ENCODE data around the gene RTL9. TPM values are rescaled to one million over a fixed set of nuclear protein-coding genes. Genes with fewer than 3 reads are reported as not detected.

The RTL9 gene
- total RNA-seq, 1 donor from 2014 or later: not detected

GRCh38 chrX:110346681-110347080, 12.0 kb upstream of the RTL9 start:
- peak; percentile 21 for TF ChIP-seq CTCF (conservative IDR thresholded peaks at IDR 0.05; ENCODE audit: low read depth, low read length)
- DNase-seq (ENCODE audit: low read depth): no peak
- H3K4me3 ChIP-seq (ENCODE audit: low read depth, low read length): no peak overlapping the region

GRCh38 chrX:110359273-110359672, 625 bp downstream of the RTL9 start:
- no peak overlapping the region for H3K4me3 ChIP-seq (ENCODE audit: low read depth, low read length)
- no peak for TF ChIP-seq CTCF (conservative IDR thresholded peaks at IDR 0.05; ENCODE audit: low read depth, low read length)
- DNase-seq (ENCODE audit: low read depth): no peak

- no peak overlapping the region for H3K4me3 ChIP-seq (ENCODE audit: low read depth, low read length)
- DNase-seq (ENCODE audit: low read depth): no peak
- TF ChIP-seq CTCF (conservative IDR thresholded peaks at IDR 0.05; ENCODE audit: low read depth, low read length): no peak
Observed at GRCh38 chrX:110363244-110363643, 4.6 kb downstream of the RTL9 start.

GRCh38 chrX:110373310-110373709, 14.7 kb downstream of the RTL9 start:
- H3K4me3 ChIP-seq (ENCODE audit: low read depth, low read length): no peak overlapping the region
- TF ChIP-seq CTCF (conservative IDR thresholded peaks at IDR 0.05; ENCODE audit: low read depth, low read length): no peak
- no peak for DNase-seq (ENCODE audit: low read depth)

GRCh38 chrX:110374559-110374958, 15.9 kb downstream of the RTL9 start:
- DNase-seq (ENCODE audit: low read depth): no peak
- no peak overlapping the region for H3K4me3 ChIP-seq (ENCODE audit: low read depth, low read length)
- TF ChIP-seq CTCF (conservative IDR thresholded peaks at IDR 0.05; ENCODE audit: low read depth, low read length): no peak

GRCh38 chrX:110381216-110381615, 22.6 kb downstream of the RTL9 start:
- TF ChIP-seq CTCF (conservative IDR thresholded peaks at IDR 0.05; ENCODE audit: low read depth, low read length): no peak
- DNase-seq (ENCODE audit: low read depth): no peak
- H3K4me3 ChIP-seq (ENCODE audit: low read depth, low read length): no peak overlapping the region

GRCh38 chrX:110383414-110383813, 24.8 kb downstream of the RTL9 start:
- TF ChIP-seq CTCF (conservative IDR thresholded peaks at IDR 0.05; ENCODE audit: low read depth, low read length): no peak
- no peak overlapping the region for H3K4me3 ChIP-seq (ENCODE audit: low read depth, low read length)
- no peak for DNase-seq (ENCODE audit: low read depth)
